Activated CD8-positive, alpha-beta memory T cell treated with anti-CD3 and anti-CD28 coated beads, Interleukin-2, amount 50 U/mL, for 48 hours (primary cell): ENCODE data around the gene TSSC4.

Source experiments
- DNase-seq: peaks from one replicate; pipeline ENCODE4 v3.0.0-alpha.2; 2020

TSSC4 gene

GRCh38 chr11:2387266-2387987 is 13.1 kb upstream of the TSSC4 start:
- DNase-seq: no peak

GRCh38 chr11:2388431-2389376 is 11.8 kb upstream of the TSSC4 start:
- DNase-seq: no peak

- DNase-seq: no peak
Measured at GRCh38 chr11:2389377-2390026, 11.0 kb upstream of the TSSC4 start.

GRCh38 chr11:2390091-2390724 is 10.3 kb upstream of the TSSC4 start:
- no peak for DNase-seq

GRCh38 chr11:2390725-2391151 is 9.8 kb upstream of the TSSC4 start:
- no peak for DNase-seq

GRCh38 chr11:2391181-2391975 is 9.2 kb upstream of the TSSC4 start:
- no peak for DNase-seq

- no peak for DNase-seq
Measured at GRCh38 chr11:2392241-2392959, 8.2 kb upstream of the TSSC4 start.

GRCh38 chr11:2393111-2393868 is 7.3 kb upstream of the TSSC4 start:
- no peak for DNase-seq

GRCh38 chr11:2393941-2394817 is 6.4 kb upstream of the TSSC4 start:
- DNase-seq: no peak

GRCh38 chr11:2394818-2395105 is 5.8 kb upstream of the TSSC4 start:
- DNase-seq: no peak

GRCh38 chr11:2395211-2395730 is 5.3 kb upstream of the TSSC4 start:
- DNase-seq: no peak

GRCh38 chr11:2395856-2396255 is 4.7 kb upstream of the TSSC4 start:
- DNase-seq: no peak

GRCh38 chr11:2396471-2396870 is 4.1 kb upstream of the TSSC4 start:
- DNase-seq: no peak

GRCh38 chr11:2397005-2397404 is 3.5 kb upstream of the TSSC4 start:
- DNase-seq: no peak

GRCh38 chr11:2398664-2399355 is 1.7 kb upstream of the TSSC4 start:
- DNase-seq: no peak

- DNase-seq: peak; percentile 76
Measured at GRCh38 chr11:2399488-2400068, 972 bp upstream of the TSSC4 start.

GRCh38 chr11:2400762-2401435 is 349 bp downstream of the TSSC4 start:
- no peak for DNase-seq

GRCh38 chr11:2401436-2401984 is 960 bp downstream of the TSSC4 start:
- no peak for DNase-seq
